ENCODE data around the gene DTX2.
"Not testable (repeated sequence)": the region's sequence is repeated elsewhere in the genome, so short reads cannot be mapped to it uniquely, and the experiment has no call there.

GRCh38 chr7:76457017-76457416 is 4.5 kb upstream of the DTX2 start:
- TF ChIP-seq EZH2 (IDR thresholded peaks at IDR 0.05; ENCODE audit: low read depth); CTCF (conservative IDR thresholded peaks at IDR 0.05): not testable (repeated sequence)

All from PC-9 (cell line).